Hematopoietic multipotent progenitor cell treated with erythropoietin and hydrocortisone succinate and interleukin-3 and kit ligand, for 17 days (in vitro differentiated cells): ENCODE results near the gene DHRS3.
"Not testable (repeated sequence)": the region's sequence is repeated elsewhere in the genome, so short reads cannot be mapped to it uniquely, and the experiment has no call there.

Experiments
- DNase-seq: peaks from one replicate; pipeline ENCODE4 v3.0.0-alpha.2; 2015; ENCODE audit warnings: low spot score

Gene DHRS3

DNA sequence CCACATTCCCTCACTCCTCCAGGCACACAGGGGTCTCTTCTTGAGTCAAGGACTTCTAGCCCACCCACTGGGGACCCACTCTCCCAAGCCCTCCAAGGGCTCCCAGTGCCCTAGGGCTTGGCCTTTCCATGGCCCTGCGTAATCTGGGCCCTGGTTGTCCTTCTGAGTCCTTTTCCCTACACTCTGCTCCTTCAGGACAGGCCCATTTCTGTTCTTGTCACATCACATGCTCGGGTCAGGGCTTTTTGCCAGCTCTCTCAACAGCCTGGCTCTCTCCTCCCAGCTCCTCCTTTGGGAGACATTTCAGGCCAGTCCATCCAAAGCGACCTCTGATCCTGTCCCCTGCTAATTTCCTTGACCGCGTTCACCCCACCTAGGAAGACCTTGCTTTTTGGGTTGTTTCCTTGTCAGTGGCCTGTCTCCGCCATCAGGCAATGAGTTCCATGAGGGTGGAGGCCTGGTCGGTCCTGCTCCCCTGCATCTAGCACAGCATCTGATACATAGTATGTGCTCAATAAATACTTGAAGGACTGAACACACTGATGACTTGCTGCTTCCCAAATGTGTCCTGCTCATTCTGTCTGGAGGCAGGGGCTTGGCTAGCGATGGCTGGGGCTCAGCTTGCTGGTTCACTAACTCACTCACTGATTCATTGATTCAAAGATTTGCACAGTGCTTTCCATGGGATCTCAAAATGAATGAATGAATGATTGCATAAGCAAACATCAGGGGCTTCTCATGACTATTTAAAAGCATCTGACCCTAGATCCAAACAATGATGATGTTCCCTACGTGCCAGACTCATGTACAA lies 44.8 kb downstream of the DHRS3 start:
- no peak for DNase-seq

DNA sequence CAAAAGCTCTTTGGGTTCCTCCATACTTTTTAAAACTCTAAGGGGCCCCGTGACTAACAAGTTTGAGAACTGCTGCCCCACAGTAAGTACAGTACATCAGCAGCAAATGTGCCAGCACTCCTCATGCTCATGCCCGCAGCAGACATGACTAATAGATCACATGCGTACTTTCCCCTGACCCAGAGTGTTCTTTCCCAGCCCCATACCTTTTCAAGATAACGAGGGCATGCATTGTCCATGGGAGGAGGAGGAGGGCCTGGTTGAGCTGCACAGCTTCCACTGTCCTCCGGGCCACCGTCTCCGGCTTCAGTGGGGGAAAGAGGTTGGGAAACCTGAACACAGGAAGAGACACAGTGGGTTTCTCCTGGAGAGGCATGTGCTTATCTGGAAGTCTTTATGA lies 45.5 kb downstream of the DHRS3 start:
- no peak for DNase-seq

DNA sequence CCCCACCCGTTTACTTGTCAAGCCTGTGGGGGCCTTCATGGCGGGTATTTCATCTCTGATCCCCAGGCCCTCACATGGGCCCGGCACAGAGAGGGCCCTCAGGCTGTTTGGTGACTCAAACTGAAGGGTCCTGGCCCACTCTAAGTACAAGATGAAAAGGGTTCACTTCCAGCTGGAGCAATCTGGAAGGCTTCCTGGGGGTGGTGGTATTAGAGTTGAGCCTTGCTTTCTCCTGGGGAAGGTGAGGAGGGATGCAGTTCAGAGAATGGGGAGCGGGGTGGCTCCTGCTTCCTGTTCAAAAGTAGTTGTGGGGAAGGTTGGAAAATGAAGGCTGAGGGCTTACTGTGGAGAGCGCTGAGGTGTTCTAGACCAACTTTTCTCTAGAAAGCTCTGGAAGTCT lies 47.7 kb downstream of the DHRS3 start:
- no peak for DNase-seq

DNA sequence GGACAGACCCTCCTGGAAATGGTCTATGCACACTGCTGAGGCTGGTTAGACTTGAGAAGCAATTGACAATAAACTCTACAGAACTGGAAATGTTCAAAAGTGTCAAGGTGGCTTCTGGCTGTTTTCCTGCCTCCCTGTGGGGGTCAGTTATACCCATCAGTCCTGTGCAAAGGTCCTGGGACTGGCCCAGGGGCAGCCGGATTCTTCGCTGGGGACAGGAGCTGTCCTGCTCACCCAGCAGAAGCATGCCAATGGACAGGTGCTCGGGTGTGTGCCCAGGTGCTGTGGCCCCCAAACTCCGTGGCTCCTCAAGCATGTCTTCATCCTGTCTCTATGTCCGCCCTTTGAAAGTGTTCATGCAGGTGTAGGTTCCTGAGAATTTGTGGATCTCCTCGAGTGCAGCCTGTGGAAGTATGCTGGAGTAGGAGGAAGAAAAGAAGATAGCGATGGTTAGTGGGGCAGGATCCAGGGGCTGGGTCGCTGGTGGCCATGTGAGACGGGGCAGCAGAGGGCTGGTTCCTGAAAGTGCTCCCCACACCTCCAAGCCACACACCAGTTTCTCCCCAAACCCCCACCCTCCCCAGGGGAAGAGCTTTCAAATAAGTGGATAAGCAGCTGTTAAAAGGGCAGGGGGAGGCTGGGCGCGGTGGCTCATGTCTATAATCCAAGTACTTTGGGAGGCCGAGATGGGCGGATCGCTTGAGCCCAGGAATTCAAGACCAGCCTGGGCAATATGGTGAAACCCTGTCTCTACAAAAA lies 49.8 kb downstream of the DHRS3 start:
- no peak for DNase-seq

DNA sequence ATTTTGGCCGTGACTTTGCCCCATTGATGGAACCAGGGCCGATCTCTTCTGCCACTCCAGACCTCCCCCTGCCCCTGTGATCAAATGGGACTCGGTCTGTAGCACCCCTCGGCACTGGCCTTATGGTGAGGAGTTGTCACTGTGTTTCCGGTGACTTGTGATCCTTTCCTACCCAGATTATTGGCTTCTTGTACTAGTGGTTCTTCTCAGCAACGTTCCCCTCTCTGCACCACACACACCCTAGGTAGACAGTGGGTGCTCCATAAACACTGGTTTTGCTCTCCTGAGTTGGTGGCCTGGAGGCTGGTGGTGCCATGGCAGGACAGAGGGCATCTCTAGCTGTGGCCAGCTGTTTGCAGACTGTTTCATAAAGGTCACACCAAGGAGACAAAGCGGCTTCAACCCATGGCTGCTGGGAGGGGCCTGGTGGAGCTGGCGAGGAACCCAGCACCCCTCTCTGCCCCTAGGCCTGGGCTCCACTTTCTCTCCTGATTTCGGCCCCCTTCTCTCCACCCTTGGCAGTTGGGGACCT lies 50.7 kb downstream of the DHRS3 start:
- DNase-seq: no peak

DNA sequence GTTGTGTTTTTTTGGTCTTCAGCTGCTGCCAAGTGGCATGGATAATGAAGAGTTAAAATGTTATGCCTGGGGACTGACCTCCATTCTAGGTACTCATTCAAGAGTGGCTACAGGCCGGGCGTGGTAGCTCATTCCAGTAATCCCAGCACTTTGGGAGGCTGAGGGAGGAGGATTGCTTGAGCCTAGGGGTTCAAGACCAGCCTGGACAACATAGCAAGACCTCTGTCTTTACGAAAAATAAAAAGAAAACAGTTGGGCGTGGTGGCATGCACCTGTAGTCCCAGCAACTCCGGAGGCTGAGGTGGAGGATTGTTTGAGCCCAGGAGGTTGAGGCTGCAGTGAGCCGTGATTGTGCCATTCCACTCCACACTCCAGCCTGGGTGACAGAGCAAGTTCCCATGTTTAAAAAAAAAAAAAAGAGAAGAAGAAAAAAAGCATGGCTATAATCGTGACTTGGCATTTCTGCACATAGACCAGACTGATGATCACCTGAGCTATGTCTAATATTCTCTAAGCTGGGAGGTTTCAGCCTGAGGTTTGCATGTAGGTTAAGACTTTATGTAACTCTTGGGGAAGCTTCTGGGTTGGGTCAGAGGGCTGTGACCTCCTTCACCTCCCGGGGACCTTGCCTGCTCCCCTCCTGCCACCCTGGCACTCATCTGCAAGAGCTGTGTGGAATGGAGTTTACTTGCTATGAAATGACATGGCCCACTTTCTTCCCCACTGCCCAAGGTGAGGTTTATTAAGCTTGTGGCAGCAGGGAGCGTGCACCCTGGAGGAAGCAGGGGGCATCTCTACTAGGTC lies 51.3 kb downstream of the DHRS3 start:
- DNase-seq: no peak

DNA sequence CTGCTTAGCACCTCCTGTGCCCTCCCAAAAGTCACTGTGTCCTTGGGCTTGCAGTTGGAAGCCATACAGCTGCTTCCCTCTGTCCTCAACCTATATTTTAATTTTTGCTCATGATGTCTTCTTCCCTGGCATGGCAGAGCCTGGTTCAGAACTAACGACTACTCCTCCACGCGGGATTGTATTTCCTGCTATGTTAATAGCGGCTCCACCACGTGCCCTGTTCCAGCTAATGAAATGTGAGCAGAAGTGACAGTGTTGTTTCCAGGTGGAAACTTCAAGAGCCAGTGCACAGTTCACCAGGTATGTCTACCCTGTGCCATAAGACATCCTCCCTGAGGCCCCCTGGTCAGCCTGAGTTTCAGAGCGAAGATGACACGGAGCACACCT lies 52.1 kb downstream of the DHRS3 start:
- no peak for DNase-seq

DNA sequence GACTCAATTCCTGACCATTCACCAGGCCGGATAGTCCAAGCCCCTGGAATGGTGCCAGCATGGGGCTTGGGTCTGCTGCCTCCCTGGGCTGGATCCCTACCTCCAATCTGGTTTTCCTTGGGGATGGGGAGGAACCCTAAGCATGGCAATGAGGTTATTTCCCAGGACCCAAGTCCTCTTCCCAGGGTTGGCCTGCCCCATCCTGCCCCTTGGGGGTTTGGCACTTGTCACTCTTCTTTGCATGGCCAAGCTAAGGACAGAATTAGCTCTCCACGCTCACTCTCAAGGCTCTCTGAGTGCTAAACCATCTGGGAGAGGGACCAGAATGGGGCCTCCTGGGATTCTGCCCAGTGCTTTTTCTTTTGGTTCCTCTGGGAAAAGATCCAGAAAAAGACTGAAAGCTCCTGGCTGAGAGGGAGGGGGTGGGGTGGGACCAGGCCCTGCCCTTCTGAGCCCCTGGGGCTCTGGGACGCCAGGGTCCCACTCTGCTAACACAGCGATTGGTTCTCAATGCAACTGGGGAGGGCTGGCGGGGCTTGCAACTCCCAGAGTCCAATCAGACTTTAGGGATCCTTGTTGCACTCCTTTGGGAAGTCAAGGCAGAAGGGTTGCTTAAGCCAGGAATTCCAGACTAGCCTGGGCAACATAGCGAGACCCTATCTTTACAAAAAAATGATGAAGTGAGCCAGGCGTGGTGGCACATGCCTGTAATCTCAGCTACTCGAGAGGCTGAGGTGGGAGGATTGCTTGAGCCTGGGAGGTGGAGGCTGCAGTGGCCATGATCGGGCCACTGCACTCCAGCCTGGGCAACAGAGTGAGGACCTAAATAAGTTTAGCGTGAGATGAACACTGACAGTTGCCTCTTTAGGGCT lies 52.7 kb downstream of the DHRS3 start:
- DNase-seq: no peak

DNA sequence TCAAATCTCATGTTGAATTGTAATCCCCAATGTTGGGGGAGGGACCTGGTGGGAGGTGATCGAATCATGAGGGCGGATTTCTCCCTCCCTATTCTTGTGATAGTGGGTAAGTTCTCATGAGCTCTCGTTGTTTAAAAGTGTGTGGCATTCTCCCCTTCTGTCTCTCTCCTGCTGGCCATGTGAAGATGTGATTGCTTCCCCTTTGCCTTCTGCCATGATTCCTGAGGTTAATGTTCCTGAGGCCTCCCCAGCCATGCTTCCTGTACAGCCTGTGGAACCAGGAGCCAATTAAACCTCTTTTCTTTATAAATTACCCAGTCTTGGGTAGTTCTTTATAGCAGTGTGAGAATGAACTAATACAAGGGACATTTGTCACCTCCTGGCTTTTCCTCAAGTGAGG lies 53.8 kb downstream of the DHRS3 start:
- DNase-seq: not testable (repeated sequence)

DNA sequence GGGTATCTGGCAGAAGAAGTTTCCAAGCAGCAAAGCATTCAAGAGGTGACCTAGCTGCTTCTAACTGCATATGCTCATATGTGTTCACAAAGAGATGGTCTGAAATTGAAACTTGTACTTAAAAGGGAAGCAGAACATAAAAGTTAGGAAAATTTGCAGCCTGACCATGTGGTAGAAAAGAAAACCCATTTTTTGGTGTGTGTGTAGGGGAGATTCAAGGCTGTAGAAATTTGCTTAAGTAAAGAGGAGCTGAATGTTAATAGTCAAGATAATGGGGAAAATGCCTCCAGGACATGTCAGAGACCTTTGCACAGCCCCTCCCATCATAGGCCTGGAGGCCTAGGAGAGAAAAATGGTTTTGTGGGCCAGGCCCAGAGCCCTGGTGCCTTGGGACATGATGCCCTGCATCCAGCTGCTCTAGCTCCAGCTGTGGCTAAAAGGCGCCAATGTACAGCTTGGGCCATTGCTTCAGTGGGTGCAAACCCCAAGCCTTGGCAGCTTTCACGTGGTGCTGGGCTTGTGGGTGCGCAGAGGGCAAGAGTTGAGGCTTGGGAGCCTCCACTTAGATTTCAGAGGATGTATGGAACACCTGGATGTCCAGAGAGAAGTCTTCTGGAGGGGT lies 54.9 kb downstream of the DHRS3 start:
- no peak for DNase-seq

DNA sequence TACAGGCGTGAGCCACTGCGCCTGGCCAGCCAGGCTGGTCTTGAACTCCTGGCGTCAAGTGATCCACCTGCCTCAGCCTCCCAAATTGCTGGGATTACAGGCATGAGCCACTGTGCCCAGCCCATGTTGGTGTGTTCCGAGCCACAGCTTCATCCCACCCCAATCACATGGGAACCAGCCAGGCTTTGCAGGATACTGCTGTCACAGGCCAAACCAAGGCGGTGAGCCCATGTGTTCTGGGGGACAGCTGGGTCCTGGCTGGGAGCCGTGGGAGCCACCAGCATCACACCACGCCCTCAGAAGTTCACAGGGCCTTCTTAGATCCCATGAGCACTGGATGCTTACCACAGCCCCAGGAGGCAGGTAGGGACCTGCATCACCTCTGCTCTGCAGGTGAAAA lies 56.9 kb downstream of the DHRS3 start:
- DNase-seq: no peak

DNA sequence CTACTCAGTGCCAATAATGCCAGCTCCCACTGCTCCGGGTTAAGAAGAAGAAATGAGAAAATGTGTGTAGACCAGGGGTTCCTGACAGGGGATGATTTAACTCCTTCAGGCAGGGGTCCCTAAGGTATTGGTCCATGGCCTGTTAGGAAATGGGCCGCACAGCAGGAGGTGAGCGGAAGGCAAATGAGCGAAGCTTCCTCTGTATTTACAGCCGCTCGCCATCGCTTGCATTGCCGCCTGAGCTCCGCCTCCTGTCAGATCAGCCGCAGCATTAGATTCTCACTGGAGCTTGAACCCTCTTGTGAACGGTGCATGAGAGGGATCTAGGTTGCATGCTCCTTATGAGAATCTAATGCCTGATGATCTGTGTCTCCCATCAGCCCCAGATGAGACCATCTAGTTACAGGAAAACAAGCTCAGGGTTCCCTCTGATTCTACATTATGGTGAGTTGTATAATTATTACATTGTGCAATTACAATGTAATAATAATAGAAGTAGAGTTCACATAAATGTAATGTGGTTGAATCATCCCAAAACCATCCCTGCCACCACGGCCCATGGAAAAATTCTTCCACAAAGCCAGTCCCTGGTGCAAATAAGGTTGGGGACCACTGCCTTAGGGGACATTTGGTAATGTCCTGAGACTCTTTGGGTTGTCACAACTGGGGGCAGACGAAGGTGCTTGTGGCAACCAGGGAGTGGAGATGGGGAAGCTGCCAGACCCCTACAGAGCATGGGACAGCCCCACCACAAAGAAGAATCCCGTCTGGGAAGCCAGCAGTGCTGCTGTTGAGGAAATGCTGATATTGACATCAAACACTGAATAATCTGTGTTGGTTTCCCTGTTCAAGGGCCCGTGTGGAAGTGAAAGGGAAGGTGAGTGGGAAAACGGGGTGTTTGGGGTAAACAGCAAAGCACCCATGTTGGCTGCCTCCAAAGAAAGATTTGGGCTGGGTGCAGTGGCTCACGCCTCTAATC lies 60.8 kb downstream of the DHRS3 start:
- DNase-seq: no peak

DNA sequence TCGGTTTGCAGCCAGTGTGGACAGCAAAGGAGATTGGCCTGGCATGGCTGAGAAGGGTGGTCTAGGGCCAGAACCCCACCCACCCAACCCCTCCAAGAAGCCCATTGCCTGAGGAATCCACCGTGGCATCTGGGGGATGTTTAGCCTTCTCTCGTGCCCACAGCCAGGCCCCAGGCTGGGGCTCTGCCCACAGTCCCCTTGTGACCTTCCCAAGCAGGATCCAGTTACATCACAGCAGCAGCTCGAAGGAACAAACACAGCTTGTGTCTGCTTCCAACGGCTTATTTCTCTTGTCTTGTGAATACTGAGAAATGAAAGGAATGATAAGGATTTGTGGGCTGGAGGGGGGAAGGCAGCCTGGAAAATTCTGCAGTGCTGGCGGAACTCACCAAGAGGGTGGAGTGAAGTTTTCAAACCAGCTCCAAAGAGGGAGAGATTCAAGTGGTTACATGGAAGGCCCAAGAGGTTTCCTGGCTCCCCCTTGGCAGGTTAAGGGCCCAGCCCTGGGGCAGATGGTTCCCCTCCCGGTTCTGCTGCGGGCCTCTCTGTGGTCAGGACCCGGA lies 61.6 kb downstream of the DHRS3 start:
- DNase-seq: no peak

DNA sequence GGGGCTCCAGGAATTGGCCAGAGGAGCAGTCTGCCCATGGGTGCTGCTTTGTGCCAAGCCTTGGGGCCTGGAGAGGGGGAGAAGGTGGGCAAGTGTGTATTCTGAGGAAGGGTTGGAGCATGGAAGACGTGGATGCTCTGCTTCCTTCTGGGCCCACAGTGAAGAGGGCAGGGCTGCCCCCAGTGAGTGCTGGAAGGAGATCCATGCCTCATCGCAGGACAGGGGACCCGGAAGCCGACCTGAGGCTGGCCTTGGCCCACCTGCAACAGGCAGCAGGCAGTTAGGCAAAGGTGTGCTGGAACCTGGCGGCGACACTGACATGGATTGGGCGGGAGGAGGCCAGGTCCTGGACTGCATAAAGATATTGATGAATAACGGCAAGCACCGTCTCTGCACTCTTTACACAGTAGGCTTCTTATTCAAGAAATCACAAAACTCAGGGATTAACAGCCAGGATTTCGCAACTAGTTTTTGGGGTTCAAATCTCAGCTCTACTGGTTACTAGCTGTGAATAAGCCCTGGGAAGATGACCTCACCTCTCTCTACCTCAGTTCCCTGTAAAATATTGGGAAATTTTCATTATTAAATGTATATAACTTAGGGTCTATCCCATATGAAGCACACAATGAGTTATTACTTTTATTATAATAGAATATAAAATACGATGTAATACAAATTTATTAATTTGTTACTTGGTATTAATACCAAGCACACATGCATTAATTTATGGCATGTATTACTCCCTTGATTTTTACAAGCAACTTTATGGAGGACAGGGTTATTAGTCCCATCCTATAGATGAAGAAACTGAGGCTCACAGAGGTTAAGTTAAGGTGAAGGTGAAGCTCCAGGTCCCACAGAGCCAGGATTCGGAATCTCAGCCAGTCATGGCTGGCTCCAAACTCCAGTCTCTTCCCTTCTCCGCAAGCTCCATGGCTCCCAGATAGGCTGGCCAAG lies 62.3 kb downstream of the DHRS3 start:
- no peak for DNase-seq

DNA sequence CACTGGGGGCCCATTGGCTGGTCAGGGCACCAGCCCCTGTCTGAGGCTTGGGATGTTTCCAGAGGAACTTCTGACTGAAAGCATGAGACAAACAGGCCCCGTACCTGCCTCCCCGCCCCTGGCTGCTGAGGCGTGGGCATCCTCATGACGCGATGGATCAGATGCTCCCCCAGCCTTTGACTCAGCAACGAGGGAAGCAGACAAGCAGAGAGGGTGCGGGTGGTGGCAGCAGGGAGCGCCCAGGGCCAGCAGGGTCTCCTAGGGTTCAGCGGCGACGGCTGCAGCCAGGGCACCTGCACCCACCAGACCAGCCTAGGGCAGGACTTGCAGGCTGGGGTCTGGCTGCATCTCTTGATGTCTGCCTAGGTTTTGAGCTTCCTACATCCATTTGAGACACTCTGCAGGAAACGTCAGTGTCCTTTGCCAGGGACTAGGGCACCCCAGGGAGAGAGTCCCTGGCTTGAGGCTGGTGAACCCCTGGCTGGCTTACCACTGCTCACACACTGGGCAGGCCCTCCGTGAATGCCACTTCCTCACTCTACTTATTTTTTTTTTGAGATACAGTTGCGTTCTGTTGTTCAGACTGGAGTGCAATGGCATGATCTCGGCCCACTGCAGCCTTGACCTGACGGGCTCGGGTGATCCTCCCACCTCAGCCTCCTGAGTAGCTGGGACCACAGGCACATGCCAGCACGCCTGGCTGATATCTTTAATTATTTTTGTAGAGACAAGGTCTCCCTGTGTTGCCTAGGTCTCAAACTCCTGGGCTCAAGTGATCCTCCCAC lies 63.3 kb downstream of the DHRS3 start:
- no peak for DNase-seq

DNA sequence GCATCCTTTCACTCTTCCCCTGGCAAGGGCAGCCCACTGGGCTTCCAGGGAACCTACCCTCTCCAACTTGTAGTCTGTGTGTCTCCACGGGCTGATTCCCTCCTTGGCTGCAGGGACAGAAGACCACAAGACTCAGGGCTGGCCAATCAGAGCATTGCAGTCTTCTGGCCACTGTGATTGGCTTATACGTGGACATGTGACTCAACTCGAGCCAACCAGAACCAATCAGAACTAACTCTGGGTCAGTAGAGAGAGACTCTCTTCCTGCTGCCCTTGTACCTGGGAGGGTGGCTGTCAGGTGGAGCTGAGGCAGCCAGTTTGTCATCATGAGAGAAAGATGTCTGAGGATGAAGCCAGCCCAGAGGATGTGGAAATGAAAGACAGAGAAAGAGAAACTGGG lies 64.0 kb downstream of the DHRS3 start:
- no peak for DNase-seq
